KOPT-K1 (cell line): ENCODE measurements around the gene CYP2J2.
"Not testable (repeated sequence)": the region's sequence is repeated elsewhere in the genome, so short reads cannot be mapped to it uniquely, and the experiment has no call there.

ENCODE experiments used
- H3K27ac ChIP-seq: fragments of 200-600 bp; sonication (generic); 2 replicates; pipeline ENCODE4 v1.5.1; 2016; ENCODE audit warnings: antibody characterized with exemption, mild to moderate bottlenecking, low read depth, low read length; ENCODE audit not compliant: poor library complexity, severe bottlenecking
- H3K36me3 ChIP-seq: fragments of 200-600 bp; sonication (generic); 2 replicates; pipeline ENCODE4 v1.5.1; 2017; ENCODE audit warnings: antibody characterized with exemption, mild to moderate bottlenecking, low read length, moderate library complexity; ENCODE audit not compliant: insufficient read depth
- H3K9me3 ChIP-seq: fragments of 200-600 bp; sonication (generic); 2 replicates; pipeline ENCODE4 v1.5.1; 2017; ENCODE audit warnings: antibody characterized with exemption, low read length, mild to moderate bottlenecking; ENCODE audit not compliant: insufficient read depth, poor library complexity, severe bottlenecking

CYP2J2 gene

DNA sequence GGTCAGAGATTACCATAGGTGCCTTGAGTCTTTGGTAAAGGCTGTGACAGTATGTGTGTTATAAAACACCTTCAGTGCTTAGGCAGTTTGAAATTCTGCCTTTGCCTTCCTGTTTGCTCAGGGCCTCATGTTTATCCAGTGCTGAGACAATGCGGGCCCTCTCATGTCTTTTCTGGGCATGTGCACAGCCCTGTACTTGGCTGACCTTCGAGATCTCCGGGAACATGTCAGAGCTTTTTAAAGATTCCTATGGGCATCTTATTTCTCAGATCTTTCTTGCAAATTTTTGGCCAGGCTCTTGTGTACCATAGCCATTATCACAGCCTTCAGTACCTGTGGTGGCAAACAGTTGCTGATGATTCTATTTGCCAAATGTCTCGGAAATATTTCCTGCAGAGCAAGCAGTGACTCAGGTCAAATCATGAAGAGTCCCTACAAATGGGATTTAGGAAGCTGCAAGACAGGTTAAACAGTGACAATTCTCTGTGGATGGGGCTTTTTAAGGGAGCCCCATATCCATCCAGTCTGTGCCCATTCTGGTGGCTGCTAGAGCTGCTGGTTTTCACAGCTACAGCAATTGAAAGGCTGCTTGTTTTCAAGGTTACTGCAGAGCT, 69.7 kb downstream of the CYP2J2 start:
- Histone ChIP-seq H3K36me3 (no peaks in the 10 kb centered on the region), H3K27ac (no peak overlapping the region), H3K9me3 (no peaks in the 10 kb centered on the region)

GRCh38 chr1:59855297-59855696, 71.3 kb downstream of the CYP2J2 start:
- not testable (repeated sequence) for H3K9me3 ChIP-seq, H3K36me3 ChIP-seq, H3K27ac ChIP-seq

DNA sequence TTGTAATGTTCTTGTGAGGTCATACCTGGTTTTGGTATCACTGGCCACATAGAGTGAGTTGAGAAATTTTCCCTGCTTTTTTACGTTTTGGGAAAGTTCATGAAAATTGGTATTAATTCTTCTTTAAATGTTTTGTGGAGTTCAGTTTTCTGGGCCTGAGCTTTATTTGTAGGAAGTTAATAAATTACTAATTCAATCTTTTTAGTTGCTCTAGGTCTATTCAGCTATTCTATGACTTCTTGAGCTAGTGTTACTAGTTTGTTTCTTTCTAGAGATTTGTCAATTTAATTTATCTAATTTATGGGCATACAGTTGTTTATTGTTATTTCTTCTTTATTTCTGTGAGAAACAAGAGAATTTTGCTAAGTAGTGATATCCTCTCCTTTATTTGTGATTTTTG, 74.5 kb downstream of the CYP2J2 start:
- Histone ChIP-seq H3K9me3 (no peaks in the 10 kb centered on the region), H3K27ac (no peak overlapping the region), H3K36me3 (no peaks in the 10 kb centered on the region)

DNA sequence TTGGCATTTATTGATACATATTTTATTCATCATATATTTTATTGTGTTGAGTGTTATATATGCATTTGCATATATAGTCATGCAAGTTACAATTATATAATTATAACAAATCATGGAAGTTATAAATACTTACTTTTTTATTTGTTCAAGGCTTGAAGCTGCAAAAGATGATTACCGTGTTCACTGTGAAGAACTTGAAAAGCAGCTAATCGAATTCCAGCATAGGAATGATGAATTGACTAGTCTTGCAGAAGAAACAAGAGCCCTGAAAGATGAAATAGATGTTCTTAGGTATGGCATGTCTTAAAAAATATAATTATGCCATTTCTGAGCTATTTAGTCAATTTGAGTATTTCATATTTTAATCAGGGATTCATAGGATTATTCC, 79.7 kb downstream of the CYP2J2 start:
- no peak overlapping the region for H3K27ac ChIP-seq
- no peaks in the 10 kb centered on the region for H3K36me3 ChIP-seq
- H3K9me3 ChIP-seq = no peaks in the 10 kb centered on the region

GRCh38 chr1:59846209-59846894, 80.2 kb downstream of the CYP2J2 start:
- H3K27ac ChIP-seq = no peak overlapping the region
- no peaks in the 10 kb centered on the region for H3K36me3 ChIP-seq
- H3K9me3 ChIP-seq = no peaks in the 10 kb centered on the region

DNA sequence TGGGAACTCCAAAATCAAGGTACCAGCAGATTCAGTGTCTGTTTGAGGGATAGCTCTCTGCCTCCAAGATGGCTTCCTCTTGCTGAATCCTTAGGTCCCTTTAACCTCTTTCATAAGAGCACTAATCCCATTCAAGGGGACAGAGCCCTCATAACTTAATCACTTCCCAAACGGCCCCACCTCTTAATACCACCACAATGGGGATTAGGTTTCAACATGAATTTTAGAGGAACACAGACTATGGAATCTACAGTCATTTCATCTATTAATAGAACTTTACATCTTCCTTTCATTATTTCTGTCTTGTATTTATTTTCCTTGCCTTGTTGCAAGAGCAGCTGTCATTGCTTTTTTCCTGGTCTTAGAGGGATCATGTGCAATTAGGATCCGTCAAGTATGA, 81.5 kb downstream of the CYP2J2 start:
- Histone ChIP-seq H3K27ac (no peak overlapping the region), H3K9me3 (no peaks in the 10 kb centered on the region), H3K36me3 (no peaks in the 10 kb centered on the region)
